A673 (cell line): ENCODE measurements around the gene CTRB2. TPM values are rescaled to one million over a fixed set of nuclear protein-coding genes. Genes with fewer than 3 reads are reported as not detected.
A peak's percentile ranks its signal among the peaks of the same experiment; 100 is the strongest.

ENCODE experiments used
- BruUV-seq: library from RNA; stranded (reverse); fragments of 400-500 nt; replicated peaks from 2 replicates; lab custom pipeline; 2021; lab: Mats Ljungman, UMichigan
- CTCF ChIA-PET: fragments of 300-600 bp; sonication (Branson Sonifier 250); formaldehyde crosslinking; loops from one replicate; lab custom pipeline; 2022; ENCODE audit warnings: antibody characterized with exemption; lab: Charles Lee
- POLR2A ChIA-PET: fragments of 300-600 bp; sonication (Branson Sonifier 250); formaldehyde crosslinking; loops from one replicate; lab custom pipeline; 2022; ENCODE audit warnings: antibody characterized with exemption; ENCODE audit not compliant: low non-redundant PET; lab: Charles Lee
- DNase-seq: peaks from one replicate; pipeline ENCODE4 v3.0.0-alpha.2; 2015; ENCODE audit warnings: low spot score
- H3K27ac ChIP-seq: fragments of 200-600 bp; sonication (generic); 2 replicates; pipeline ENCODE4 v1.5.1; 2016; ENCODE audit warnings: mixed run types, low read depth, mild to moderate bottlenecking, mixed read lengths, antibody characterized with exemption, low read length; ENCODE audit not compliant: poor library complexity, severe bottlenecking
- H3K27me3 ChIP-seq: fragments of 200-600 bp; sonication (generic); replicated peaks from 2 replicates; pipeline ENCODE4 v1.6.1; 2017; ENCODE audit warnings: mixed run types, low read depth, mild to moderate bottlenecking, mixed read lengths, antibody characterized with exemption, low read length; ENCODE audit not compliant: insufficient read depth, poor library complexity
- H3K36me3 ChIP-seq: fragments of 200-600 bp; sonication (generic); 2 replicates; pipeline ENCODE4 v1.6.1; 2016; ENCODE audit warnings: mixed run types, mild to moderate bottlenecking, mixed read lengths, antibody characterized with exemption, low read length; ENCODE audit not compliant: insufficient read depth, poor library complexity, severe bottlenecking
- H3K4me1 ChIP-seq: fragments of 200-600 bp; sonication (generic); 2 replicates; pipeline ENCODE4 v1.6.1; 2017; ENCODE audit warnings: mixed run types, mild to moderate bottlenecking, mixed read lengths, antibody characterized with exemption, low read length; ENCODE audit not compliant: insufficient read depth, poor library complexity, severe bottlenecking
- H3K4me3 ChIP-seq: fragments of 200-600 bp; sonication (generic); 2 replicates; pipeline ENCODE4 v1.5.1; 2016; ENCODE audit warnings: low read depth, mixed run types, mild to moderate bottlenecking, mixed read lengths, low read length; ENCODE audit not compliant: poor library complexity, severe bottlenecking
- H3K9me3 ChIP-seq: fragments of 200-600 bp; sonication (generic); 2 replicates; pipeline ENCODE4 v1.6.1; 2016; ENCODE audit warnings: mixed run types, low read depth, mild to moderate bottlenecking, mixed read lengths, antibody characterized with exemption, low read length; ENCODE audit not compliant: poor library complexity, severe bottlenecking
- CTCF ChIP-seq: fragments of 300-800, 200-600 bp; sonication (generic); conservative IDR thresholded peaks from 2 replicates; pipeline ENCODE4 v1.5.1; 2017; ENCODE audit warnings: low read depth, mild to moderate bottlenecking, antibody characterized with exemption, low read length, moderate library complexity, mixed read lengths
- EZH2 ChIP-seq: fragments of 200-600 bp; sonication (generic); IDR thresholded peaks from 2 replicates; pipeline ENCODE4 v1.6.1; 2017; ENCODE audit warnings: borderline replicate concordance, low read depth, mild to moderate bottlenecking, mixed read lengths, antibody characterized with exemption, low read length; ENCODE audit not compliant: poor library complexity, severe bottlenecking
- intact Hi-C: fragments of 100-400 bp; cut with micrococcal nuclease; formaldehyde crosslinking; loops from one replicate; pipeline ENCODE4 v1.10.0; 2022; ENCODE audit not compliant: unreplicated experiment
- total RNA-seq: library from RNA; stranded (reverse); gene quantifications from 2 replicates; pipeline ENCODE4 v1.2.3, GENCODE V29; 2021

CTRB2 gene
- total RNA-seq, 1 experiment from 2014 or later = not detected

- Histone ChIP-seq H3K27ac (peak overlapping the region; percentile 60), H3K36me3 (peaks cover 15% of the 10 kb centered on the region)
- POLR2A ChIA-PET = interaction anchor here (0.6 kb wide), 2 partner anchors 32 to 142 kb away, joined by 3 to 6 read pairs; no protein-coding TSS in a partner anchor
Observed at GRCh38 chr16:75238132-75238852, 31.3 kb upstream of the CTRB2 start.

GRCh38 chr16:75237398-75238131 lies 30.6 kb upstream of the CTRB2 start:
- no TSS peak for BruUV-seq
- Histone ChIP-seq H3K9me3 (no peaks in the 10 kb centered on the region), H3K4me1 (peaks cover 45% of the 10 kb centered on the region), H3K27ac (peak overlapping the region; percentile 60), H3K27me3 (no peaks in the 10 kb centered on the region), H3K36me3 (peaks cover 22% of the 10 kb centered on the region), H3K4me3 (no peak overlapping the region)
- POLR2A ChIA-PET = interaction anchor here (0.6 kb wide), 1 partner anchor 143 kb away, joined by 3 read pairs; no protein-coding TSS in a partner anchor
- CTCF ChIA-PET = interaction anchor here (1.9 kb wide), 1 partner anchor 39 kb away, joined by 8 read pairs; no protein-coding TSS in a partner anchor
- TF ChIP-seq EZH2 = no peak
- TF ChIP-seq CTCF = no peak
- DNase-seq = no peak
- intact Hi-C loops = no loop called here

More at GRCh38 chr16:75238132-75238852, 31.3 kb upstream of the CTRB2 start:
- TF ChIP-seq EZH2 = no peak
- no peak for TF ChIP-seq CTCF
- CTCF ChIA-PET = interaction anchor here (0.6 to 1.9 kb wide), 4 partner anchors 38 to 147 kb away, joined by 3 to 8 read pairs (median 4); no protein-coding TSS in a partner anchor
- no TSS peak for BruUV-seq
- Histone ChIP-seq H3K4me1 (peaks cover 45% of the 10 kb centered on the region), H3K4me3 (no peak overlapping the region), H3K27me3 (no peaks in the 10 kb centered on the region), H3K9me3 (no peaks in the 10 kb centered on the region)
- DNase-seq = peak; percentile 88
- intact Hi-C loops = no loop called here

- Histone ChIP-seq H3K9me3 (no peaks in the 10 kb centered on the region), H3K4me3 (no peak overlapping the region), H3K27me3 (no peaks in the 10 kb centered on the region), H3K27ac (no peak overlapping the region), H3K4me1 (peaks cover 45% of the 10 kb centered on the region), H3K36me3 (peaks cover 26% of the 10 kb centered on the region)
- DNase-seq = no peak
- POLR2A ChIA-PET = no interaction called here
- no TSS peak for BruUV-seq
- CTCF ChIA-PET = no interaction called here
- intact Hi-C loops = no loop called here
- TF ChIP-seq EZH2 = no peak
- no peak for TF ChIP-seq CTCF
Observed at GRCh38 chr16:75236736-75237397, 29.9 kb upstream of the CTRB2 start.
